ENCODE results near the gene TPCN1.

GRCh38 chr12:113242560-113242959, 21.3 kb downstream of the TPCN1 start:
- no peak for TF ChIP-seq CTCF (IDR thresholded peaks at IDR 0.05)
- TF ChIP-seq ZFX (IDR thresholded peaks at IDR 0.05; ENCODE audit: borderline replicate concordance): no peak

All from 22Rv1 (cell line).